Endothelial cell (in vitro differentiated cells): ENCODE measurements around the gene CYP4F2. TPM values are rescaled to one million over a fixed set of nuclear protein-coding genes. Genes with fewer than 3 reads are reported as not detected.
A peak's percentile ranks its signal among the peaks of the same experiment; 100 is the strongest.
"Not testable (repeated sequence)": the region's sequence is repeated elsewhere in the genome, so short reads cannot be mapped to it uniquely, and the experiment has no call there.

Experiments used
- DNase-seq: peaks from one replicate; pipeline ENCODE4 v3.0.0; 2021; ENCODE audit warnings: low spot score
- H3K27ac Mint-ChIP-seq: one replicate; pipeline ENCODE4 v1.8.0; 2021; ENCODE audit warnings: mixed read lengths, inconsistent platforms; ENCODE audit not compliant: unreplicated experiment
- H3K27me3 Mint-ChIP-seq: one replicate; pipeline ENCODE4 v1.8.0; 2021; ENCODE audit warnings: mild to moderate bottlenecking, moderate library complexity, mixed read lengths, inconsistent platforms; ENCODE audit not compliant: unreplicated experiment
- H3K36me3 Mint-ChIP-seq: one replicate; pipeline ENCODE4 v1.8.0; 2021; ENCODE audit warnings: mild to moderate bottlenecking, low read depth, mixed read lengths, inconsistent platforms; ENCODE audit not compliant: unreplicated experiment
- H3K4me1 Mint-ChIP-seq: one replicate; pipeline ENCODE4 v1.8.0; 2021; ENCODE audit warnings: mild to moderate bottlenecking, mixed read lengths, inconsistent platforms; ENCODE audit not compliant: unreplicated experiment
- H3K4me3 Mint-ChIP-seq: one replicate; pipeline ENCODE4 v1.8.0; 2021; ENCODE audit warnings: mild to moderate bottlenecking, mixed read lengths, inconsistent platforms; ENCODE audit not compliant: unreplicated experiment
- H3K9me3 Mint-ChIP-seq: one replicate; pipeline ENCODE4 v1.8.0; 2021; ENCODE audit warnings: mixed read lengths, inconsistent platforms; ENCODE audit not compliant: unreplicated experiment
- total RNA-seq: library from RNA; stranded (reverse); fragmentation: NEBNext Ultra II Directional; extraction: Animal tissue kit (Norgen Biotek cat#: 25700); gene quantifications from one replicate; pipeline ENCODE4 v1.2.1, GENCODE V29; 2021; ENCODE audit not compliant: unreplicated experiment
- TF ChIP-seq, protein P1 (sequence below): fragments of 200-600 bp; sonication (generic); IDR thresholded peaks from one replicate; pipeline ENCODE4 v1.5.0; 2021; ENCODE audit warnings: antibody characterized with exemption; ENCODE audit not compliant: unreplicated experiment

The CYP4F2 gene
- total RNA-seq, 1 donor from 2014 or later: not detected

DNA sequence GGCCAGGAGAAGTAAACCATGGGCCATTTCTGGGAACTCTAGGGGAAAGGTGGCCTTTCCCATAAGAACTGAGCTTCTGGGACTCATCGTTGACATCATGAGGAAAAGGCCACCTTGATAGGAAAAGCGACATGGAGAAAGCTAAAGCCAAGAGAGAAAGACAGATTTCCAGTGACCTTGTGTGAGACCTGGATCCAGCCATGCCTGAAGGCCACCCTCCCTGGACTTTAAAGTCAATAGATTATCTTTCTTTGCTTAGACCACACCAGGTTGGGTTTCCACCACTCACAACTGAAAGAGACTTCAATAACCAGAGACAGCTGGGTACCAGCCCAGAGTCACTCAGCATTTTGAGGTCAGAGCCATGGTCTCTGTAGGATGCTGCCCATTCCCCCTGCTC, 3.5 kb downstream of the CYP4F2 start:
- Mint-ChIP-seq H3K4me1 (no peaks in the 10 kb centered on the region), H3K36me3 (peaks cover 16% of the 10 kb centered on the region), H3K9me3 (peaks cover 45% of the 10 kb centered on the region), H3K27me3 (peaks cover 7% of the 10 kb centered on the region), H3K27ac (no peak overlapping the region), H3K4me3 (no peak overlapping the region)
- TF ChIP-seq, protein P1, sequence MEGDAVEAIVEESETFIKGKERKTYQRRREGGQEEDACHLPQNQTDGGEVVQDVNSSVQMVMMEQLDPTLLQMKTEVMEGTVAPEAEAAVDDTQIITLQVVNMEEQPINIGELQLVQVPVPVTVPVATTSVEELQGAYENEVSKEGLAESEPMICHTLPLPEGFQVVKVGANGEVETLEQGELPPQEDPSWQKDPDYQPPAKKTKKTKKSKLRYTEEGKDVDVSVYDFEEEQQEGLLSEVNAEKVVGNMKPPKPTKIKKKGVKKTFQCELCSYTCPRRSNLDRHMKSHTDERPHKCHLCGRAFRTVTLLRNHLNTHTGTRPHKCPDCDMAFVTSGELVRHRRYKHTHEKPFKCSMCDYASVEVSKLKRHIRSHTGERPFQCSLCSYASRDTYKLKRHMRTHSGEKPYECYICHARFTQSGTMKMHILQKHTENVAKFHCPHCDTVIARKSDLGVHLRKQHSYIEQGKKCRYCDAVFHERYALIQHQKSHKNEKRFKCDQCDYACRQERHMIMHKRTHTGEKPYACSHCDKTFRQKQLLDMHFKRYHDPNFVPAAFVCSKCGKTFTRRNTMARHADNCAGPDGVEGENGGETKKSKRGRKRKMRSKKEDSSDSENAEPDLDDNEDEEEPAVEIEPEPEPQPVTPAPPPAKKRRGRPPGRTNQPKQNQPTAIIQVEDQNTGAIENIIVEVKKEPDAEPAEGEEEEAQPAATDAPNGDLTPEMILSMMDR: no peak
- no peak for DNase-seq

DNA sequence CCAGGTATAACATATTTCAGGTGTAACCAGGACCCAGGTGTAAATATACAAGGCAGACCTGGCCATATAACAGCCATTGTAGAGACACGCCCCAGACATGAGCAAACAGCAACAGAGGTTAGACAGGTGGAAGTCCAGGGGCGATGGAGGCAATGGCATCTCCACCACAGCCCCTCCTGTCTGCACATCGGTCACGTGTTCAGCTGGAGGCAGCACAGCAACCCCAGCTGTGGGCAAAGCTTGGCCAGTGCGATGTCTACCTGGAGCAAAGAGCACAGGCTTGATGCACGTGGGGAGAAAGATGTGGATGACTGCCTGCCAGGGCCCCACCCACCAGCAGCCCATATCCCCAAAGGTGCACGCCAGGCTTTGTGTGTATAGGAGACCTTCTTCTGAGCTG, 4.4 kb downstream of the CYP4F2 start:
- no peaks in the 10 kb centered on the region for H3K4me1 Mint-ChIP-seq
- H3K36me3 Mint-ChIP-seq: peaks cover 16% of the 10 kb centered on the region
- H3K4me3 Mint-ChIP-seq: peak overlapping the region; percentile 40
- TF ChIP-seq, protein P1: no peak
- H3K9me3 Mint-ChIP-seq: peaks cover 45% of the 10 kb centered on the region
- H3K27ac Mint-ChIP-seq: no peak overlapping the region
- DNase-seq: no peak
- H3K27me3 Mint-ChIP-seq: peaks cover 6% of the 10 kb centered on the region

DNA sequence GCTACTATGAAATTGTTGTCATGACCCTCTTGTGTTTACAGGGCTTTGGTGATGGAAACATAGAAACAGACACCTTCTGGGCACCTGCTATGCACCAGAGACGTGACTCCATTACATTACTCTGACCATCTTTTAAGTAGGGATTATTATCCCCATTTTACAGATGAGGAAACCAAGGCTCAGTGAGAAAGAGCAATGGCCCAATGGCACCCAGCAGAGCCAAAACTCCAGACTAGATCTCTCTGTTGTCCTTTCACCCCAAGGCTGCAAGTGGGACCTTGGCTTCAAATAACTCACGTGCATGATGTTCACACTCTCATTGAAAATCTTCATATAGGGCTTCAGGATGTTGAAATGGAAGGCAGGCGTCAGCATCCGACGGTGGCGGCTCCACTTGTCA, 5.9 kb downstream of the CYP4F2 start:
- H3K27ac Mint-ChIP-seq: no peak overlapping the region
- H3K9me3 Mint-ChIP-seq: peaks cover 39% of the 10 kb centered on the region
- no peak overlapping the region for H3K4me3 Mint-ChIP-seq
- DNase-seq: no peak
- H3K27me3 Mint-ChIP-seq: peaks cover 6% of the 10 kb centered on the region
- no peaks in the 10 kb centered on the region for H3K4me1 Mint-ChIP-seq
- H3K36me3 Mint-ChIP-seq: peaks cover 16% of the 10 kb centered on the region
- TF ChIP-seq, protein P1: no peak

DNA sequence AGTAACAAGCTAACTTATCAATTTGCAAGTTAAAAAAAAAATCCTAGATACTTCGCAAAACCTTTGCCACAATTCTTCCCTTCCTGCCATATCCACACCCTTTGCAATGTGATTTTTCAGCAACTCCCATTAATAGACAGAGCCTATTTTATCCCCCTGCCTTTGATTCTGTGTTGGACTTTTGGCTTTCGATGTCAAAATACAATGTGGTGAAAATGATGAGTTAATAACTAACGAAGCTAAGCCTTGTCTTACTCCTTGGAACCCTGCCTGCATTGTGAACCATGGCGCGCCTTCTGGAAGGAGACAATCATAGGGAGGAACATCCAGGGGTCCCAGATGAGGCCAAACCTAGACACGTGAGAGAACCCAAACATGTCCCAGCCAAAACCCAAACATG, 6.4 kb downstream of the CYP4F2 start:
- no peak for DNase-seq
- no peak overlapping the region for H3K27ac Mint-ChIP-seq
- no peak overlapping the region for H3K4me3 Mint-ChIP-seq
- TF ChIP-seq, protein P1: no peak
- no peaks in the 10 kb centered on the region for H3K4me1 Mint-ChIP-seq
- H3K27me3 Mint-ChIP-seq: peaks cover 6% of the 10 kb centered on the region
- H3K36me3 Mint-ChIP-seq: peaks cover 10% of the 10 kb centered on the region
- peaks cover 34% of the 10 kb centered on the region for H3K9me3 Mint-ChIP-seq

DNA sequence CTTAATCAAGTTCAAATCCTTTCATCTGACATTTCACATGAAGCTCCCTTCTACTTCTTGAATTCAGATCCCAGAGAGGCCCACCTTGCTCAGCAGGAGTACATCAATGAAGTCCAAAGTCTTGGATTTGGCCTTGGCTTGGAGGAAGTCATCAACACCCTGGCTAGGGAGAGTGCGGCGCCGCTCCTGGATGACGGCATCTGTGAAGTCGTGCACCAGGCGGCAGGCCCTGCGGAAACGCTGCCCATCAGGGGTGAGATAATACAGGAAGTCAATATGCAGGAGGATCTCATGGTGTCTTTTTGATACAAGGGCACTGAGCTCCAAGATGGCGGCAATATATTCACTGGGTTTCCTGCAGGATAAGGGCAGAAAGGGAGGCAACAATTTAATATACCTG, 8.5 kb downstream of the CYP4F2 start:
- H3K36me3 Mint-ChIP-seq, H3K4me1 Mint-ChIP-seq, H3K27me3 Mint-ChIP-seq, DNase-seq, H3K4me3 Mint-ChIP-seq, H3K27ac Mint-ChIP-seq: not testable (repeated sequence)
- peaks cover 24% of the 10 kb centered on the region for H3K9me3 Mint-ChIP-seq

DNA sequence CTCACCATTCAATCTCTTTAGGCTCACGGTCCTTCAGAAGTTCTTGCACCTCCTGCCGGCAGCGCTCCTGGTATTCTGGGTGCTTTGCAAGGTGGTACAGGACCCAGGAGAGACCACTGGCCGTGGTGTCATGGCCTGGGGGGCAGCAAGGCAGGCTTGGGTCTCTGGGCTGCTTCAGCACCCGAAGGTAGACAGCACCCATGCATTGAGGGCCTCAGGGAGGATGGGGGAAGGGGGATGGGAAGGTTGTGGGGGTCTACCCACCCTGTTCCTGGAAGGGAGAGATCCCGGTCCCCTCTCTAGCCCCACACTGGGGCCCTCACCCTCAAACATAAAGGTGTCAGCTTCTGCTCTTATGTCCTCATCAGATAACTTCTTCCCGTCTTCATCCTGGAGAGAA, 12.0 kb downstream of the CYP4F2 start:
- H3K27ac Mint-ChIP-seq: no peak overlapping the region
- H3K9me3 Mint-ChIP-seq: peaks cover 22% of the 10 kb centered on the region
- H3K4me1 Mint-ChIP-seq: no peaks in the 10 kb centered on the region
- peaks cover 2% of the 10 kb centered on the region for H3K27me3 Mint-ChIP-seq
- DNase-seq: no peak
- H3K4me3 Mint-ChIP-seq: no peak overlapping the region
- TF ChIP-seq, protein P1: no peak
- H3K36me3 Mint-ChIP-seq: peaks cover 4% of the 10 kb centered on the region
